Activated CD8-positive, alpha-beta T cell treated with anti-CD3 and anti-CD28 coated beads for 36 hours (primary cell): ENCODE data around the gene TPSG1. TPM values are rescaled to one million over a fixed set of nuclear protein-coding genes. Genes with fewer than 3 reads are reported as not detected.
"Not testable (repeated sequence)": the region's sequence is repeated elsewhere in the genome, so short reads cannot be mapped to it uniquely, and the experiment has no call there.

ENCODE experiments used
- ATAC-seq: fragments of 200-7000 bp; cut with Tn5 transposase; one replicate; pipeline ENCODE4 v1.10.0; 2021; ENCODE audit warnings: mild to moderate bottlenecking, moderate library complexity
- CTCF ChIA-PET: fragments of 350-600 bp; sonication (Branson Sonifier 250); formaldehyde crosslinking; loops from one replicate; lab custom pipeline; 2021; ENCODE audit warnings: antibody characterized with exemption; lab: Charles Lee
- POLR2A ChIA-PET: fragments of 350-600 bp; sonication (Branson Sonifier 250); formaldehyde crosslinking; loops from one replicate; lab custom pipeline; 2021; ENCODE audit warnings: antibody characterized with exemption; lab: Charles Lee
- DNase-seq: peaks from one replicate; pipeline ENCODE4 v3.0.0-alpha.2; 2020
- H3K27ac Mint-ChIP-seq: one replicate; pipeline ENCODE4 v1.8.0; 2021; ENCODE audit warnings: mild to moderate bottlenecking, mixed read lengths
- H3K27me3 Mint-ChIP-seq: one replicate; pipeline ENCODE4 v1.8.0; 2021; ENCODE audit warnings: mixed read lengths
- H3K36me3 Mint-ChIP-seq: one replicate; pipeline ENCODE4 v1.8.0; 2021; ENCODE audit warnings: low read depth, mixed read lengths
- H3K4me1 Mint-ChIP-seq: one replicate; pipeline ENCODE4 v1.8.0; 2021; ENCODE audit warnings: low read depth, mixed read lengths
- H3K4me3 Mint-ChIP-seq: one replicate; pipeline ENCODE4 v1.8.0; 2021; ENCODE audit warnings: mild to moderate bottlenecking, moderate library complexity, mixed read lengths
- H3K9me3 Mint-ChIP-seq: one replicate; pipeline ENCODE4 v1.8.0; 2021; ENCODE audit warnings: mixed read lengths
- intact Hi-C: fragments of 100-400 bp; cut with micrococcal nuclease; formaldehyde crosslinking; loops from one replicate; pipeline ENCODE4 v1.10.0; 2022
- total RNA-seq, 2 experiments: library from RNA; stranded (reverse); gene quantifications; one replicate each; pipeline ENCODE4 v1.2.3, GENCODE V29; 2021
- TF ChIP-seq, protein P1 (sequence below): fragments of 200-600 bp; IDR thresholded peaks from one replicate; pipeline ENCODE4 v1.8.0; 2022; ENCODE audit warnings: antibody characterized with exemption, mild to moderate bottlenecking

Gene TPSG1
- total RNA-seq, 2 experiments from 2014 or later: not detected

DNA sequence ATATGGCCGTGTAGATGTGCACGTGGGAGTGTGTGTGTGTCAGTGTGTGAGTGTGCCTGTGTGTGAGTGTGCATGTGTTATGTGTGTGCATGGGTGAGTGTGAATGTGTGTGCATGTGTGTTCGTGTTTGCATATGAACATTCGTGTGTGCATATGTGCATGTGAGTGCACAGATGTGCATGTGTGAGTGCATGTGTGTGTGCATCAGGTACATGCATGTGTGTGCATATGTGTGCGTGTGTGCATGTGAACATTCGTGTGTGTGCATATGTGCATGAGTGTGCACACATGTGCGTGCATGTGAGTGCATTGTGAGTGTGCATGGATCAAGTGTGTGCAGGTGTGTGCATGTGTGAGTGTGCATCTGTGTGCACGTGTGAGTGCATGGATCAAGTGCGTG lies 12.9 kb upstream of the TPSG1 start:
- CTCF ChIA-PET: interaction anchor here (0.9 kb wide), 1 partner anchor 180 kb away, joined by 3 read pairs; no protein-coding TSS in a partner anchor
- H3K4me3 Mint-ChIP-seq: no peak overlapping the region
- H3K27ac Mint-ChIP-seq: no peak overlapping the region
- no peaks in the 10 kb centered on the region for H3K4me1 Mint-ChIP-seq
- no peaks in the 10 kb centered on the region for H3K36me3 Mint-ChIP-seq
- intact Hi-C loops: no loop called here
- H3K9me3 Mint-ChIP-seq: no peaks in the 10 kb centered on the region
- TF ChIP-seq, protein P1, sequence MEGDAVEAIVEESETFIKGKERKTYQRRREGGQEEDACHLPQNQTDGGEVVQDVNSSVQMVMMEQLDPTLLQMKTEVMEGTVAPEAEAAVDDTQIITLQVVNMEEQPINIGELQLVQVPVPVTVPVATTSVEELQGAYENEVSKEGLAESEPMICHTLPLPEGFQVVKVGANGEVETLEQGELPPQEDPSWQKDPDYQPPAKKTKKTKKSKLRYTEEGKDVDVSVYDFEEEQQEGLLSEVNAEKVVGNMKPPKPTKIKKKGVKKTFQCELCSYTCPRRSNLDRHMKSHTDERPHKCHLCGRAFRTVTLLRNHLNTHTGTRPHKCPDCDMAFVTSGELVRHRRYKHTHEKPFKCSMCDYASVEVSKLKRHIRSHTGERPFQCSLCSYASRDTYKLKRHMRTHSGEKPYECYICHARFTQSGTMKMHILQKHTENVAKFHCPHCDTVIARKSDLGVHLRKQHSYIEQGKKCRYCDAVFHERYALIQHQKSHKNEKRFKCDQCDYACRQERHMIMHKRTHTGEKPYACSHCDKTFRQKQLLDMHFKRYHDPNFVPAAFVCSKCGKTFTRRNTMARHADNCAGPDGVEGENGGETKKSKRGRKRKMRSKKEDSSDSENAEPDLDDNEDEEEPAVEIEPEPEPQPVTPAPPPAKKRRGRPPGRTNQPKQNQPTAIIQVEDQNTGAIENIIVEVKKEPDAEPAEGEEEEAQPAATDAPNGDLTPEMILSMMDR: no peak
- ATAC-seq (no peak), DNase-seq (no peak)
- H3K27me3 Mint-ChIP-seq: no peaks in the 10 kb centered on the region
- POLR2A ChIA-PET: no interaction called here

DNA sequence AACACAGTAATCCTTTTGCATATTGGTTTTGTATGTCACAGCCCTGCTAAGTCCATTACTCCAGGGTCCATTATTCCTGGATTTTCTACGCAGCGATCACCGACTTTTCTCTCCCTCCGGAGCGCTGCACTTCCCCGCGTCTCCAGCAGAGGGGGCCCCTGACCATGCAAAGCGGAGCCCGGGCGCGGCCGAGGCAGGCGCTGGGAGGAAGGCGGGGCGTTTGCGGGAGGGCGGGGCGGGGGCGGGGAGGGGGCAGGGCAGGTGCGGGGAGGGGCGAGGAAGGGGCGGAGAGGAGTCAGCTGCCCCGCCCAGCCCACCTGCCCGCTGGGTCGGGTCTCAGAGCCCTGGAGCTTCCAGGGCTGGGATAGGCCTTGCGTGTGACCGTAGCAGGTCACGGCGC lies 11.6 kb upstream of the TPSG1 start:
- intact Hi-C loops: not testable (repeated sequence)

DNA sequence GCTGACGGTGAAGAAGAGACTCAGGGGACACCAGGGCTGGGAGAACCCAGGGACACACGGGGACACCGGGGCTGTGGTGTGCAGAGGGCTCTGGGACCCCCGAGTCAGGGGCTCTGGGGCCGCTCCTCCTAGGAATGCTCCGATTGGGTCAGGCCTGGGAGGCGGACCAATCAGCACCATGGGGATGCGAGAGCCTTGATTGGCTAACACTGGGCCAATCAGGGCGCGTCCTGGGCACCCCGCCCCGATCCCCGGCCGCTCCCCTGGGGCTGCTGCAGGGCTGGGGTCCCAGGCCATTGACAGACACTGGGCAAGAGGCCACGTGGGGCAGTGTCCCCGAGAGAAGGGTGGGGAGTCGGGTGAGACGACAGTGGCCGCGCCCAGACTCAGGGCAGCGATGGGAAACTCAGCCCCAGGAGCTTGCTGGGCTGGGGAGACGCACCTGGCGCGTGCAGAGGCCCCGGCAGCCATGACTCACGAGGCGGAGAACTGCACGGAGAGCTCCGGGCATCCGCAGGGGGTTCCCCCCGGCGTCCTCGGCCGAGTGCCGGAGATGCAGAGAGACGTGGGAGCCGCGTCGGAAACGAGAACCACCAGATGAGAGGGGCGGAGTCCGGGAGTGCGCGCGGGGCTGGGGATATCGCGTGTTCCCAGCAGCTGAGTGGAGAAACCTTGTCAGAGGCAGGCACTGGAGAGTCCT lies 7.1 kb upstream of the TPSG1 start:
- H3K27me3 Mint-ChIP-seq, H3K27ac Mint-ChIP-seq, H3K9me3 Mint-ChIP-seq, intact Hi-C loops, H3K4me1 Mint-ChIP-seq, H3K4me3 Mint-ChIP-seq, H3K36me3 Mint-ChIP-seq, POLR2A ChIA-PET, CTCF ChIA-PET, DNase-seq: not testable (repeated sequence)
- peak; percentile 37 for ATAC-seq

More for the DNA sequence above, 11.6 kb upstream of the TPSG1 start:
- H3K9me3 Mint-ChIP-seq, H3K27me3 Mint-ChIP-seq, CTCF ChIA-PET, H3K27ac Mint-ChIP-seq, H3K4me3 Mint-ChIP-seq, DNase-seq, H3K36me3 Mint-ChIP-seq, H3K4me1 Mint-ChIP-seq, POLR2A ChIA-PET: not testable (repeated sequence)
- ATAC-seq: peak; percentile 97

DNA sequence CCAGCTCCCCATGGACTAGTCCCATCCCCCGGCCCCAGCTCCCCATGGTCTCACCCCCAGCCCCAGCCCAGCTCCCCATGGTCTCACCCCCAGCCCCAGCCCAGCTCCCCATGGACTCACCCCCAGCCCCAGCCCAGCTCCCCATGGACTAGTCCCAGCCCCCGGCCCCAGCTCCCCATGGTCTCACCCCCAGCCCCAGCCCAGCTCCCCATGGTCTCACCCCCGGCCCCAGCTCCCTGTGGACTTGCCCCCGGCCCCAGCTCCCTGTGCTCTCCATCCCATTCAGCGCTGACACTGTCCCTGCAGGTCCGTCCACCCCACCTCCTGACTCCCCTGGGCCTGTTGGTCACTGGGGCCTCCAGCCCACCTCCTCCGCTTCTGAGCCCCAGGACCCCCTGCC lies 6.2 kb upstream of the TPSG1 start:
- CTCF ChIA-PET, intact Hi-C loops, DNase-seq, H3K27me3 Mint-ChIP-seq, H3K36me3 Mint-ChIP-seq, H3K4me3 Mint-ChIP-seq, H3K27ac Mint-ChIP-seq, POLR2A ChIA-PET, ATAC-seq, H3K9me3 Mint-ChIP-seq, H3K4me1 Mint-ChIP-seq: not testable (repeated sequence)

- H3K4me3 Mint-ChIP-seq, intact Hi-C loops, H3K4me1 Mint-ChIP-seq, H3K36me3 Mint-ChIP-seq, DNase-seq, POLR2A ChIA-PET, H3K27ac Mint-ChIP-seq, CTCF ChIA-PET, H3K9me3 Mint-ChIP-seq, ATAC-seq, H3K27me3 Mint-ChIP-seq: not testable (repeated sequence)
Observed at GRCh38 chr16:1230471-1231212, 5.6 kb upstream of the TPSG1 start.

DNA sequence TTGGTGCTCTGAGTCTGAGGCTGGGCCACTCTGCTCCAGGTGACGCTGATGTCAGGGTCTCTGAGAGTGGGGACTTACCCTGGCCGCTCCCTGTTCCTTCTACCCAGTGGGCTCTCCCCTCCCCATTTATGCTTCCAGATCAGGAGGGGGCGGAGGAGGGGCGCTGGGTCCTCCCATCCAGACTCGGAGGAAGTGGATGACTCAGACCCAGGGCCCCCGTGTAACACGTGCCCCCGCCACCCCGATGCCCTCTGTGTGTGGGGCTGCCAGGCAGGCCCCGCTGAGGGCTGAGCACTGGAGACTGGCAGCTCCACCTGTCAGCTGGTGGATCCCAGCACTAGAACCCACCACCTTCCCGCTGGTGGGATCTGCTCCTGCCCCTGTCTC lies 5.0 kb upstream of the TPSG1 start, which contains the start of gene TPSB2:
Gene TPSB2 (minus strand): TSS at position 101 of the 387 bp plus-strand sequence. CDS start 233 bp downstream, outside the sequence.
- H3K27me3 Mint-ChIP-seq, intact Hi-C loops, CTCF ChIA-PET, H3K27ac Mint-ChIP-seq, ATAC-seq, H3K4me3 Mint-ChIP-seq, POLR2A ChIA-PET, H3K4me1 Mint-ChIP-seq, H3K9me3 Mint-ChIP-seq, H3K36me3 Mint-ChIP-seq, DNase-seq: not testable (repeated sequence)

GRCh38 chr16:1229476-1229875 lies 4.4 kb upstream of the TPSG1 start:
- H3K36me3 Mint-ChIP-seq, DNase-seq, CTCF ChIA-PET, H3K27ac Mint-ChIP-seq, H3K4me3 Mint-ChIP-seq, H3K4me1 Mint-ChIP-seq, H3K9me3 Mint-ChIP-seq, ATAC-seq, H3K27me3 Mint-ChIP-seq, POLR2A ChIA-PET, intact Hi-C loops: not testable (repeated sequence)

- H3K36me3 Mint-ChIP-seq, ATAC-seq, intact Hi-C loops, POLR2A ChIA-PET, H3K27ac Mint-ChIP-seq, DNase-seq, H3K27me3 Mint-ChIP-seq, H3K4me3 Mint-ChIP-seq, H3K4me1 Mint-ChIP-seq, CTCF ChIA-PET, H3K9me3 Mint-ChIP-seq: not testable (repeated sequence)
Observed at GRCh38 chr16:1228227-1228626, 3.2 kb upstream of the TPSG1 start.

DNA sequence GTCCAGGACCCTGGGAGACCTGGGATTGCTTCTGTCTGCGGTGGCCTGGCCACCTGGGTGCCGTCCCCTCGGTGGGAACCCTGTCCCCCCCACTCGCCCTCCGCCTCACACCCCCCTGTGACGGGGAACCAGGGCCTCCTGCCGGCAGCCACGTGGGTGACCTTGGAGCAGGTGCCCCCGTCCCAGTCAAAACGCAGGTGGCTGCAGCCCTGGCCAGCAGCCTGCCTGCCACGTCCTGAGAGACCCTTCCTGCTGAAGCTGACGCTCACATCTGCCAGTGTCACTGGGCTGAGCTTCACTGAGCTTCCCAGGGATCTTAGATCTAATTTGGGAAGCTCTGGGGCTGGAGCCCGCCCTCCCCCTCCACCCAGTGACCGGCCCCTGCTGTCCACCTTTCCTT lies 1.6 kb upstream of the TPSG1 start:
- H3K9me3 Mint-ChIP-seq, H3K4me1 Mint-ChIP-seq, ATAC-seq, H3K4me3 Mint-ChIP-seq, CTCF ChIA-PET, H3K36me3 Mint-ChIP-seq, H3K27ac Mint-ChIP-seq, intact Hi-C loops, DNase-seq, H3K27me3 Mint-ChIP-seq, POLR2A ChIA-PET: not testable (repeated sequence)

GRCh38 chr16:1225728-1226311 lies 752 bp upstream of the TPSG1 start:
- H3K36me3 Mint-ChIP-seq, H3K4me3 Mint-ChIP-seq, intact Hi-C loops, CTCF ChIA-PET, H3K4me1 Mint-ChIP-seq, H3K9me3 Mint-ChIP-seq, POLR2A ChIA-PET, ATAC-seq, H3K27me3 Mint-ChIP-seq, DNase-seq, H3K27ac Mint-ChIP-seq: not testable (repeated sequence)
